Neuron (in vitro differentiated cells): ENCODE results near the gene KIF18B.

ENCODE experiments used
- H2AFZ ChIP-seq: one replicate; pipeline ENCODE4 v1.6.1; 2013; ENCODE audit warnings: low read depth, mild to moderate bottlenecking, inconsistent platforms, low read length, moderate library complexity
- H3K27me3 ChIP-seq: one replicate; pipeline ENCODE4 v1.6.1; 2013; ENCODE audit warnings: low read length; ENCODE audit not compliant: insufficient read depth
- H3K36me3 ChIP-seq: one replicate; pipeline ENCODE4 v1.6.1; 2013; ENCODE audit warnings: low read length; ENCODE audit not compliant: insufficient read depth
- H3K4me1 ChIP-seq: one replicate; pipeline ENCODE4 v1.6.1; 2013; ENCODE audit warnings: low read length; ENCODE audit not compliant: insufficient read depth
- H3K4me3 ChIP-seq: 2 replicates; pipeline ENCODE4 v1.5.1; 2013; ENCODE audit warnings: mild to moderate bottlenecking, low read length, moderate library complexity
- H3K9me3 ChIP-seq: one replicate; pipeline ENCODE4 v1.6.1; 2013; ENCODE audit warnings: low read length

KIF18B gene

GRCh38 chr17:44915862-44916780, 31.5 kb downstream of the KIF18B start:
- Histone ChIP-seq H2AFZ (no peak overlapping the region), H3K4me3 (no peak overlapping the region), H3K4me1 (peaks cover 10% of the 10 kb centered on the region), H3K36me3 (no peaks in the 10 kb centered on the region), H3K27me3 (peaks cover 9% of the 10 kb centered on the region), H3K9me3 (no peaks in the 10 kb centered on the region)

GRCh38 chr17:44915321-44915726, 32.2 kb downstream of the KIF18B start, which contains the start of gene GFAP:
GFAP (minus strand) TSS chr17:44915500; CDS start chr17:44915486, 14 bp downstream.
- Histone ChIP-seq H3K27me3 (peaks cover 16% of the 10 kb centered on the region), H3K36me3 (no peaks in the 10 kb centered on the region), H3K4me1 (peaks cover 10% of the 10 kb centered on the region), H3K4me3 (no peak within 1 kb of the TSS), H2AFZ (no peak within 1 kb of the TSS), H3K9me3 (peaks cover 2% of the 10 kb centered on the region)

GRCh38 chr17:44914698-44915271, 32.8 kb downstream of the KIF18B start:
- peaks cover 2% of the 10 kb centered on the region for H3K9me3 ChIP-seq
- H3K4me3 ChIP-seq = no peak overlapping the region
- H3K27me3 ChIP-seq = peaks cover 16% of the 10 kb centered on the region
- H2AFZ ChIP-seq = no peak overlapping the region
- peaks cover 16% of the 10 kb centered on the region for H3K4me1 ChIP-seq
- H3K36me3 ChIP-seq = no peaks in the 10 kb centered on the region

- Histone ChIP-seq H3K4me1 (peaks cover 19% of the 10 kb centered on the region), H2AFZ (no peak overlapping the region), H3K27me3 (peaks cover 16% of the 10 kb centered on the region), H3K4me3 (no peak overlapping the region), H3K36me3 (no peaks in the 10 kb centered on the region), H3K9me3 (peaks cover 2% of the 10 kb centered on the region)
Measured at GRCh38 chr17:44914148-44914547, 33.4 kb downstream of the KIF18B start.

GRCh38 chr17:44913676-44914075, 33.9 kb downstream of the KIF18B start:
- Histone ChIP-seq H3K9me3 (peaks cover 2% of the 10 kb centered on the region), H3K4me3 (no peak overlapping the region), H3K36me3 (no peaks in the 10 kb centered on the region), H2AFZ (no peak overlapping the region), H3K4me1 (peaks cover 19% of the 10 kb centered on the region), H3K27me3 (peaks cover 16% of the 10 kb centered on the region)

- no peaks in the 10 kb centered on the region for H3K36me3 ChIP-seq
- peaks cover 19% of the 10 kb centered on the region for H3K4me1 ChIP-seq
- H3K4me3 ChIP-seq = no peak overlapping the region
- no peak overlapping the region for H2AFZ ChIP-seq
- peaks cover 16% of the 10 kb centered on the region for H3K27me3 ChIP-seq
- peaks cover 2% of the 10 kb centered on the region for H3K9me3 ChIP-seq
Measured at GRCh38 chr17:44912763-44913544, 34.6 kb downstream of the KIF18B start.

GRCh38 chr17:44911133-44912001, 36.2 kb downstream of the KIF18B start:
- H3K4me3 ChIP-seq = no peak overlapping the region
- no peak overlapping the region for H2AFZ ChIP-seq
- H3K36me3 ChIP-seq = no peaks in the 10 kb centered on the region
- H3K4me1 ChIP-seq = peaks cover 18% of the 10 kb centered on the region
- H3K9me3 ChIP-seq = peaks cover 2% of the 10 kb centered on the region
- H3K27me3 ChIP-seq = peaks cover 16% of the 10 kb centered on the region

- Histone ChIP-seq H2AFZ (no peak overlapping the region), H3K27me3 (peaks cover 16% of the 10 kb centered on the region), H3K9me3 (peaks cover 2% of the 10 kb centered on the region), H3K36me3 (no peaks in the 10 kb centered on the region), H3K4me3 (no peak overlapping the region), H3K4me1 (peaks cover 18% of the 10 kb centered on the region)
Measured at GRCh38 chr17:44910231-44911106, 37.1 kb downstream of the KIF18B start.

GRCh38 chr17:44909681-44910144, 37.9 kb downstream of the KIF18B start:
- no peak overlapping the region for H2AFZ ChIP-seq
- peaks cover 2% of the 10 kb centered on the region for H3K9me3 ChIP-seq
- no peak overlapping the region for H3K4me3 ChIP-seq
- H3K4me1 ChIP-seq = peaks cover 18% of the 10 kb centered on the region
- H3K27me3 ChIP-seq = peaks cover 16% of the 10 kb centered on the region
- H3K36me3 ChIP-seq = no peaks in the 10 kb centered on the region

GRCh38 chr17:44908761-44909326, 38.7 kb downstream of the KIF18B start:
- H2AFZ ChIP-seq = no peak overlapping the region
- H3K27me3 ChIP-seq = peaks cover 13% of the 10 kb centered on the region
- no peak overlapping the region for H3K4me3 ChIP-seq
- H3K9me3 ChIP-seq = peaks cover 2% of the 10 kb centered on the region
- peaks cover 18% of the 10 kb centered on the region for H3K4me1 ChIP-seq
- no peaks in the 10 kb centered on the region for H3K36me3 ChIP-seq

GRCh38 chr17:44907729-44908470, 39.7 kb downstream of the KIF18B start:
- Histone ChIP-seq H3K27me3 (peaks cover 13% of the 10 kb centered on the region), H3K4me3 (no peak overlapping the region), H3K9me3 (peaks cover 2% of the 10 kb centered on the region), H2AFZ (no peak overlapping the region), H3K4me1 (peaks cover 18% of the 10 kb centered on the region), H3K36me3 (no peaks in the 10 kb centered on the region)
